ENCODE measurements around the gene FCN3. TPM values are rescaled to one million over a fixed set of nuclear protein-coding genes. Genes with fewer than 3 reads are reported as not detected.
A peak's percentile ranks its signal among the peaks of the same experiment; 100 is the strongest.

Gene FCN3
- total and polyA plus RNA-seq, 9 of the 15 experiments (the other 6 are each of a cell fraction or from before 2014, with no cell fraction given) = 0.49 TPM; not detected in 8

- no peak for ATAC-seq
- Histone ChIP-seq H3K79me2 (ENCODE audit: control insufficient read depth, insufficient read depth, low read length) (no peaks in the 10 kb centered on the region), H3K9ac (ENCODE audit: insufficient read depth in 1 of 2, low read depth in 2 of 2, low read length in 2 of 2) (no peak overlapping the region), H4K20me1 (replicated peaks; ENCODE audit: control insufficient read depth, insufficient read depth, low read length) (no peaks in the 10 kb centered on the region), H3K4me2 (ENCODE audit: insufficient read depth, low read length) (no peak overlapping the region), H2AFZ (ENCODE audit: low read depth, low read length) (no peak overlapping the region), H3K4me1 (replicated peaks in 1 of 2; ENCODE audit: control insufficient read depth in 2 of 2, insufficient read depth in 2 of 2, low read length in 2 of 2) (peaks cover 0 to 5% of the 10 kb centered on the region in 2 experiments; a peak in 1 of 5 replicates), H3K9me1 (ENCODE audit: control insufficient read depth, insufficient read depth, low read length) (peaks cover 3% of the 10 kb centered on the region), H3K27ac (ENCODE audit: extremely low read depth, low read depth, low read length) (no peak overlapping the region), H3K27me3 (ENCODE audit: control insufficient read depth in 2 of 2, insufficient read depth in 2 of 2, low read length in 2 of 2) (no peaks in the 10 kb centered on the region), H3K4me3 (no peak overlapping the region), H3K9me3 (replicated peaks; ENCODE audit: control insufficient read depth, insufficient read depth, low read depth, low read length) (no peaks in the 10 kb centered on the region), H3K36me3 (ENCODE audit: control insufficient read depth, insufficient read depth, low read length) (peaks cover 85% of the 10 kb centered on the region)
- TF ChIP-seq HCFC1 (IDR thresholded peaks at IDR 0.05; ENCODE audit: low read depth, low read length) = no peak
- peak; percentile 18 for TF ChIP-seq RBM22 (IDR thresholded peaks at IDR 0.05; ENCODE audit: low read depth, low read length, poor library complexity, severe bottlenecking)
- TF ChIP-seq ZNF263 (CRISPR knock-in tag; IDR thresholded peaks at IDR 0.05; ENCODE audit: borderline replicate concordance) = peak; percentile 86
- WGBS (ENCODE audit: insufficient coverage, low coverage, missing lambda C conversion rate) = 93% methylated on average over 9 of the region's 11 CpGs
- ChIA-PET POLR2A (interaction anchor here (0.7 to 3.3 kb wide), 2 partner anchors 8 to 11 kb away, joined by 3 to 23 read pairs; no protein-coding TSS in a partner anchor), CTCF (ENCODE audit: low intra/inter-chr PET ratio) (no interaction called here)
- intact Hi-C loops (cut with micrococcal nuclease) (no loop called here), in situ Hi-C loops (cut with MboI) (no loop called here)
- DNase-seq (ENCODE audit: extremely low read depth in 1 of 4, low spot score in 3 of 4) = no peak
- BruUV-seq (replicated peaks) = no TSS peak
- FAIRE-seq = no peak
These were observed 35.0 kb upstream of the FCN3 start for GRCh38 chr1:27409669-27410068.

- Histone ChIP-seq H3K4me2 (ENCODE audit: insufficient read depth, low read length) (no peak overlapping the region), H3K27ac (ENCODE audit: extremely low read depth, low read depth, low read length) (no peak overlapping the region), H3K4me3 (no peak overlapping the region), H2AFZ (ENCODE audit: low read depth, low read length) (no peak overlapping the region), H3K9ac (ENCODE audit: insufficient read depth in 1 of 2, low read depth in 2 of 2, low read length in 2 of 2) (no peak overlapping the region), H3K79me2 (ENCODE audit: control insufficient read depth, insufficient read depth, low read length) (no peaks in the 10 kb centered on the region), H3K4me1 (replicated peaks in 1 of 2; ENCODE audit: control insufficient read depth in 2 of 2, insufficient read depth in 2 of 2, low read length in 2 of 2) (peaks cover 0 to 10% of the 10 kb centered on the region in 2 experiments; a peak in 2 of 5 replicates), H3K27me3 (ENCODE audit: control insufficient read depth in 2 of 2, insufficient read depth in 2 of 2, low read length in 2 of 2) (no peaks in the 10 kb centered on the region), H3K36me3 (ENCODE audit: control insufficient read depth, insufficient read depth, low read length) (peaks cover 79% of the 10 kb centered on the region), H3K9me3 (replicated peaks; ENCODE audit: control insufficient read depth, insufficient read depth, low read depth, low read length) (no peaks in the 10 kb centered on the region), H3K9me1 (ENCODE audit: control insufficient read depth, insufficient read depth, low read length) (peaks cover 3% of the 10 kb centered on the region), H4K20me1 (replicated peaks; ENCODE audit: control insufficient read depth, insufficient read depth, low read length) (no peaks in the 10 kb centered on the region)
- ChIA-PET POLR2A (interaction anchor here (1.1 kb wide), 1 partner anchor 8 kb away, joined by 3 read pairs; no protein-coding TSS in a partner anchor), CTCF (ENCODE audit: low intra/inter-chr PET ratio) (no interaction called here)
- 86% methylated on average over 9 of the region's 9 CpGs for WGBS (ENCODE audit: insufficient coverage, low coverage, missing lambda C conversion rate)
- intact Hi-C loops (cut with micrococcal nuclease) = no loop called here
- FAIRE-seq = no peak
- in situ Hi-C loops (cut with MboI) = no loop called here
- no peak for TF ChIP-seq CBX5 (IDR thresholded peaks at IDR 0.05; ENCODE audit: borderline replicate concordance, low read depth)
- no peak for TF ChIP-seq CTCFL (IDR thresholded peaks at IDR 0.05; ENCODE audit: borderline replicate concordance, insufficient read depth, low read depth, low read length, poor library complexity, severe bottlenecking)
- no peak for ATAC-seq
- BruUV-seq (replicated peaks) = no TSS peak
- no peak for DNase-seq (ENCODE audit: extremely low read depth in 1 of 4, low spot score in 3 of 4)
These were observed 33.5 kb upstream of the FCN3 start for GRCh38 chr1:27408151-27408550.
